Testis (tissue), 2 donors: ENCODE results near the gene MACROD2.

Source experiments
- CTCF ChIP-seq, 3 experiments: fragments of 450-650 bp in 2 of 3; fragments of 200-600 bp in 1 of 3; sonication (generic) in 1 of 3; IDR thresholded peaks; one replicate each; pipeline ENCODE4 v1.5.1; 2016 to 2019; ENCODE audit warnings: antibody characterized with exemption in 3 of 3, mild to moderate bottlenecking in 2 of 3, moderate library complexity in 1 of 3
- POLR2A ChIP-seq: fragments of 450-650 bp; IDR thresholded peaks from one replicate; pipeline ENCODE4 v1.6.1; 2017; ENCODE audit warnings: antibody characterized with exemption, mild to moderate bottlenecking, moderate library complexity

- TF ChIP-seq CTCF (IDR thresholded peaks at IDR 0.05) (no peak), POLR2A (no peak)
These were observed 418.5 kb downstream of the MACROD2 start for GRCh38 chr20:14413835-14414234.
